Measurements from ENCODE around the gene HOXC6. TPM values are rescaled to one million over a fixed set of nuclear protein-coding genes. Genes with fewer than 3 reads are reported as not detected.

HOXC6 gene
- total RNA-seq, 2 experiments from 2014 or later = not detected

- ATAC-seq (ENCODE audit: poor library complexity) = no peak
- POLR2A ChIA-PET = interaction anchor here (1.3 kb wide), 1 partner anchor 11 kb away, joined by 4 read pairs; no protein-coding TSS in a partner anchor
- no peak for TF ChIP-seq CTCF (IDR thresholded peaks at IDR 0.05)
- Histone ChIP-seq H3K4me3 (ENCODE audit: low read length) (no peak overlapping the region), H3K27ac (ENCODE audit: low read depth in 1 of 2, low read length in 2 of 2) (no peak overlapping the region), H3K9me3 (ENCODE audit: control insufficient read depth in 1 of 2, insufficient read depth in 1 of 2, low read length in 2 of 2) (peaks cover 0 to 17% of the 10 kb centered on the region in 2 experiments), H3K36me3 (ENCODE audit: insufficient read depth, low read length) (no peaks in the 10 kb centered on the region), H3K4me1 (ENCODE audit: insufficient read depth, low read length) (peaks cover 9% of the 10 kb centered on the region), H3K27me3 (ENCODE audit: control insufficient read depth in 1 of 2, insufficient read depth in 2 of 2, low read length in 2 of 2) (peaks cover 90 to 95% of the 10 kb centered on the region in 2 experiments)
- H3K4me3 Mint-ChIP-seq = no peak overlapping the region
- H3K4me1 Mint-ChIP-seq (ENCODE audit: low read depth) = peaks cover 12% of the 10 kb centered on the region
- CTCF ChIA-PET = interaction anchor here (0.8 to 2.7 kb wide), 4 partner anchors 9 to 178 kb away, joined by 3 to 8 read pairs (median 4); no protein-coding TSS in a partner anchor
- H3K9me3 Mint-ChIP-seq = no peaks in the 10 kb centered on the region
- no peaks in the 10 kb centered on the region for H3K36me3 Mint-ChIP-seq (ENCODE audit: low read depth)
- no peak for DNase-seq
- no peak overlapping the region for H3K27ac Mint-ChIP-seq
- intact Hi-C loops (cut with DNase I, micrococcal nuclease) = no loop called here
- H3K27me3 Mint-ChIP-seq = peaks cover 95% of the 10 kb centered on the region
Observed at GRCh38 chr12:54022960-54023884, 5.0 kb upstream of the HOXC6 start.

GRCh38 chr12:54024127-54024526, 4.1 kb upstream of the HOXC6 start:
- Mint-ChIP-seq H3K4me3 (no peak overlapping the region), H3K27me3 (peaks cover 99% of the 10 kb centered on the region), H3K27ac (no peak overlapping the region), H3K4me1 (ENCODE audit: low read depth) (peaks cover 18% of the 10 kb centered on the region), H3K9me3 (no peaks in the 10 kb centered on the region), H3K36me3 (ENCODE audit: low read depth) (no peaks in the 10 kb centered on the region)
- H3K4me3 ChIP-seq (ENCODE audit: low read length) = no peak overlapping the region
- ChIA-PET POLR2A (interaction anchor here (1.3 kb wide), 1 partner anchor 10 kb away, joined by 4 read pairs; no protein-coding TSS in a partner anchor), CTCF (interaction anchor here (1.2 to 2.7 kb wide), 3 partner anchors 19 to 177 kb away, joined by 4 to 8 read pairs (median 5); no protein-coding TSS in a partner anchor)
- no peak overlapping the region for H3K27ac ChIP-seq (ENCODE audit: low read depth in 1 of 2, low read length in 2 of 2)
- peaks cover 0 to 11% of the 10 kb centered on the region in 2 experiments for H3K9me3 ChIP-seq (ENCODE audit: control insufficient read depth in 1 of 2, insufficient read depth in 1 of 2, low read length in 2 of 2)
- H3K36me3 ChIP-seq (ENCODE audit: insufficient read depth, low read length) = no peaks in the 10 kb centered on the region
- intact Hi-C loops (cut with DNase I, micrococcal nuclease) = no loop called here
- TF ChIP-seq CTCF (IDR thresholded peaks at IDR 0.05) = no peak
- no peak for DNase-seq
- peaks cover 12% of the 10 kb centered on the region for H3K4me1 ChIP-seq (ENCODE audit: insufficient read depth, low read length)
- ATAC-seq (ENCODE audit: poor library complexity) = no peak
- H3K27me3 ChIP-seq (ENCODE audit: control insufficient read depth in 1 of 2, insufficient read depth in 2 of 2, low read length in 2 of 2) = peaks cover 92 to 97% of the 10 kb centered on the region in 2 experiments

GRCh38 chr12:54024581-54025305, 3.5 kb upstream of the HOXC6 start:
- CTCF ChIA-PET = interaction anchor here (1.2 to 2.7 kb wide), 4 partner anchors 19 to 177 kb away, joined by 4 to 8 read pairs (median 4); no protein-coding TSS in a partner anchor
- intact Hi-C loops (cut with DNase I, micrococcal nuclease) = no loop called here
- Histone ChIP-seq H3K27me3 (ENCODE audit: control insufficient read depth in 1 of 2, insufficient read depth in 2 of 2, low read length in 2 of 2) (peaks cover 91 to 97% of the 10 kb centered on the region in 2 experiments), H3K36me3 (ENCODE audit: insufficient read depth, low read length) (no peaks in the 10 kb centered on the region), H3K9me3 (ENCODE audit: control insufficient read depth in 1 of 2, insufficient read depth in 1 of 2, low read length in 2 of 2) (peaks cover 0 to 9% of the 10 kb centered on the region in 2 experiments), H3K4me1 (ENCODE audit: insufficient read depth, low read length) (peaks cover 17% of the 10 kb centered on the region), H3K27ac (ENCODE audit: low read depth in 1 of 2, low read length in 2 of 2) (no peak overlapping the region), H3K4me3 (ENCODE audit: low read length) (no peak overlapping the region)
- peaks cover 100% of the 10 kb centered on the region for H3K27me3 Mint-ChIP-seq
- no peak for TF ChIP-seq CTCF (IDR thresholded peaks at IDR 0.05)
- no peak overlapping the region for H3K27ac Mint-ChIP-seq
- POLR2A ChIA-PET = interaction anchor here (0.9 kb wide), 1 partner anchor 165 kb away, joined by 3 read pairs; no protein-coding TSS in a partner anchor
- DNase-seq (no peak), ATAC-seq (ENCODE audit: poor library complexity) (no peak)
- no peaks in the 10 kb centered on the region for H3K9me3 Mint-ChIP-seq
- H3K4me3 Mint-ChIP-seq = no peak overlapping the region
- H3K36me3 Mint-ChIP-seq (ENCODE audit: low read depth) = no peaks in the 10 kb centered on the region
- peaks cover 23% of the 10 kb centered on the region for H3K4me1 Mint-ChIP-seq (ENCODE audit: low read depth)

All from CD4-positive, alpha-beta T cell (primary cell).